Neuronal stem cell (in vitro differentiated cells): ENCODE results near the gene CTAGE9.

Source experiments
- DNase-seq: peaks from one replicate; pipeline ENCODE4 v3.0.0-alpha.2; 2013; ENCODE audit warnings: low spot score
- H2AFZ ChIP-seq: one replicate; pipeline ENCODE4 v1.6.1; 2013; ENCODE audit warnings: mild to moderate bottlenecking, low read length, inconsistent platforms
- H2AK5ac ChIP-seq: 2 replicates; pipeline ENCODE4 v1.6.1; 2013; ENCODE audit warnings: low read depth, mild to moderate bottlenecking, inconsistent platforms, low read length, moderate library complexity, mixed read lengths
- H2BK120ac ChIP-seq: 2 replicates; pipeline ENCODE4 v1.6.1; 2013; ENCODE audit warnings: low read depth, mild to moderate bottlenecking, inconsistent platforms, low read length, moderate library complexity, mixed read lengths
- H2BK12ac ChIP-seq: one replicate; pipeline ENCODE4 v1.6.1; 2013; ENCODE audit warnings: low read length, inconsistent platforms
- H2BK15ac ChIP-seq: 2 replicates; pipeline ENCODE4 v1.6.1; 2013; ENCODE audit warnings: mild to moderate bottlenecking, low read length, inconsistent platforms, mixed read lengths
- H2BK5ac ChIP-seq: one replicate; pipeline ENCODE4 v1.6.1; 2013; ENCODE audit warnings: inconsistent platforms, mild to moderate bottlenecking, low read length, moderate library complexity
- H3K14ac ChIP-seq: one replicate; pipeline ENCODE4 v1.6.1; 2013; ENCODE audit warnings: low read length, inconsistent platforms
- H3K18ac ChIP-seq: 2 replicates; pipeline ENCODE4 v1.6.1; 2013; ENCODE audit warnings: low read length, inconsistent platforms
- H3K23ac ChIP-seq: 2 replicates; pipeline ENCODE4 v1.6.1; 2013; ENCODE audit warnings: low read depth, mild to moderate bottlenecking, mixed read lengths, low read length, inconsistent platforms; ENCODE audit not compliant: poor library complexity
- H3K27ac ChIP-seq: replicated peaks from 3 replicates; pipeline ENCODE4 v1.5.1; 2013; ENCODE audit warnings: low read length, inconsistent platforms
- H3K27me3 ChIP-seq, 3 experiments: 2 replicates each; pipeline ENCODE4 v1.6.1; 2013; ENCODE audit warnings: low read length in 3 of 3, mild to moderate bottlenecking in 2 of 3, inconsistent platforms in 1 of 3, low read depth in 1 of 3, mixed read lengths in 1 of 3, moderate library complexity in 1 of 3; ENCODE audit not compliant: control insufficient read depth in 3 of 3, insufficient read depth in 3 of 3
- H3K36me3 ChIP-seq, 2 donors: replicated peaks in 1 of 2; 2 replicates each; pipeline ENCODE4 v1.6.1; 2013; ENCODE audit warnings: low read length in 2 of 2; ENCODE audit not compliant: control insufficient read depth in 2 of 2, insufficient read depth in 2 of 2
- H3K4ac ChIP-seq: 2 replicates; pipeline ENCODE4 v1.6.1; 2013; ENCODE audit warnings: inconsistent platforms, mild to moderate bottlenecking, low read length, moderate library complexity
- H3K4me1 ChIP-seq, 2 donors: 1 replicate in 1 of 2; 2 replicates in 1 of 2; pipeline ENCODE4 v1.6.1; 2013; ENCODE audit warnings: low read length in 2 of 2, low read depth in 1 of 2; ENCODE audit not compliant: control insufficient read depth in 2 of 2, insufficient read depth in 1 of 2
- H3K4me2 ChIP-seq: one replicate; pipeline ENCODE4 v1.6.1; 2013; ENCODE audit warnings: mild to moderate bottlenecking, low read length, inconsistent platforms; ENCODE audit not compliant: insufficient read depth, poor library complexity, severe bottlenecking
- H3K4me3 ChIP-seq, 2 donors: 2 replicates each; pipeline ENCODE4 v1.5.1; 2013; ENCODE audit warnings: low read length in 2 of 2, mild to moderate bottlenecking in 2 of 2, inconsistent platforms in 1 of 2, moderate library complexity in 1 of 2
- H3K79me1 ChIP-seq: one replicate; pipeline ENCODE4 v1.6.1; 2013; ENCODE audit warnings: low read depth, mild to moderate bottlenecking, inconsistent platforms, low read length, moderate library complexity
- H3K9ac ChIP-seq: one replicate; pipeline ENCODE4 v1.6.1; 2013; ENCODE audit warnings: mild to moderate bottlenecking, low read depth, low read length, inconsistent platforms; ENCODE audit not compliant: poor library complexity
- H3K9me3 ChIP-seq, 2 donors: replicated peaks in 1 of 2; 2 replicates each; pipeline versions ENCODE3 to v1.6.1; 2013; ENCODE audit warnings: low read length in 2 of 2, mild to moderate bottlenecking in 2 of 2, inconsistent platforms in 1 of 2, low read depth in 1 of 2, mixed read lengths in 1 of 2, moderate library complexity in 1 of 2; ENCODE audit not compliant: control insufficient read depth in 2 of 2, insufficient read depth in 1 of 2
- H4K8ac ChIP-seq: one replicate; pipeline ENCODE4 v1.6.1; 2013; ENCODE audit warnings: low read depth, mild to moderate bottlenecking, inconsistent platforms, low read length, moderate library complexity
- H4K91ac ChIP-seq: one replicate; pipeline ENCODE4 v1.6.1; 2013; ENCODE audit warnings: low read length, low read depth, mild to moderate bottlenecking, inconsistent platforms; ENCODE audit not compliant: poor library complexity
- whole genome bisulfite sequencing, 2 donors: extraction: QIAGEN DNeasy Blood & Tissue Kit; methylation state at CpG; one replicate each; pipeline ENCODE4 v1.1.7; 2013; ENCODE audit warnings: missing lambda C conversion rate in 2 of 2, mixed read lengths in 1 of 2; ENCODE audit not compliant: insufficient read length in 2 of 2, insufficient replicate concordance in 1 of 2; ENCODE audit errors: extremely low coverage in 2 of 2; 5-methylcytosine and 5-hydroxymethylcytosine counted together

The CTAGE9 gene

DNA sequence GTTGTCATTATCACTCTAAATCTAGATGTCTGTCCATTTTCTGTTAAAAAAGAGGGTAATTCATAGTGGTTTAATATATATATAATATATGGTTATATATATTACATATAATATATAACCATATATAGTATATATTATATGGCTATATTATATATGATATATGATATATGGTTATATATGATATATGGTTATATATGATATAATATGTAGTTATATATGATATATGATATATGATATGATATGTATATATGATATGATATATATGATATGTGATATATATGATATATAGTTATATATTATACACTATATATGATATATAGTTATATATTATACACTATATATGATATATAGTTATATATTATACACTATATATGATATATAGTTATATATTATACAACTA is 18.2 kb downstream of the CTAGE9 start:
- no peaks in the 10 kb centered on the region for H3K79me1 ChIP-seq
- no peak overlapping the region for H2BK120ac ChIP-seq
- H3K14ac ChIP-seq: no peak overlapping the region
- no peak overlapping the region for H3K4me2 ChIP-seq
- H3K9me3 ChIP-seq: no peaks in the 10 kb centered on the region
- H2BK5ac ChIP-seq: no peak overlapping the region
- H4K91ac ChIP-seq: no peak overlapping the region
- no peak overlapping the region for H3K23ac ChIP-seq
- no peak overlapping the region for H3K9ac ChIP-seq
- H2BK12ac ChIP-seq: no peak overlapping the region
- H4K8ac ChIP-seq: no peak overlapping the region
- no peak overlapping the region for H3K18ac ChIP-seq
- H2AFZ ChIP-seq: no peak overlapping the region
- no peaks in the 10 kb centered on the region for H3K36me3 ChIP-seq
- DNase-seq: no peak
- H3K4ac ChIP-seq: no peak overlapping the region
- H2AK5ac ChIP-seq: no peak overlapping the region
- no peak overlapping the region for H2BK15ac ChIP-seq
- no peak overlapping the region for H3K27ac ChIP-seq
- H3K4me3 ChIP-seq: no peak overlapping the region
- no peaks in the 10 kb centered on the region for H3K27me3 ChIP-seq
- no peaks in the 10 kb centered on the region for H3K4me1 ChIP-seq

GRCh38 chr6:131692031-131692430 is 18.8 kb downstream of the CTAGE9 start:
- H3K23ac ChIP-seq: no peak overlapping the region
- H3K18ac ChIP-seq: no peak overlapping the region
- no peak overlapping the region for H2AFZ ChIP-seq
- no peak overlapping the region for H2AK5ac ChIP-seq
- H3K9ac ChIP-seq: no peak overlapping the region
- no peak overlapping the region for H2BK5ac ChIP-seq
- H2BK15ac ChIP-seq: no peak overlapping the region
- no peak overlapping the region for H4K91ac ChIP-seq
- no peaks in the 10 kb centered on the region for H3K27me3 ChIP-seq
- 100% methylated on average over 1 of the region's 1 CpG; no CpG with 5 or more reads in 1 of the 2 donors for WGBS, 2 donors
- H3K4ac ChIP-seq: no peak overlapping the region
- H2BK120ac ChIP-seq: no peak overlapping the region
- H3K36me3 ChIP-seq: no peaks in the 10 kb centered on the region
- no peak overlapping the region for H3K27ac ChIP-seq
- no peaks in the 10 kb centered on the region for H3K79me1 ChIP-seq
- H3K14ac ChIP-seq: no peak overlapping the region
- H4K8ac ChIP-seq: no peak overlapping the region
- no peak overlapping the region for H2BK12ac ChIP-seq
- H3K4me3 ChIP-seq: no peak overlapping the region
- no peak overlapping the region for H3K4me2 ChIP-seq
- no peaks in the 10 kb centered on the region for H3K9me3 ChIP-seq
- no peaks in the 10 kb centered on the region for H3K4me1 ChIP-seq
- DNase-seq: no peak

DNA sequence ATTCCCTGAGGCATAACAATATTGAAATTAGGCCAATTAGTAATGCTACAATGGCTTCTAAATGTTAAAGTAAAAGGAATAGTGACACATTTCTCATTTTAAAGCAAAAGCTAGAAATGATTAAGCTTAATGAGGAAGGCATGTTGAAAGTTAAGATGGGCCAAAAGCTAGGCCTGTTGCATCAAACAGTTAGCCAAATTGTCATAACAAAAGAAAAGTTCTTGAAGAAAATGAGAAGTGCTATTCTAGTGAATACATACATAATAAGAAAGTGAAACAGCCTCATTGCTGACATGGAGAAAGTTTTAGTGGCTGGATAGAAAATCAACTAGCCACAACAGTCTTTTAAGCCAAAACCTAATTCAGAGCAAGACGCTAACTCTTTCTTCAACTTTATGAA is 22.5 kb downstream of the CTAGE9 start:
- no peak overlapping the region for H2AFZ ChIP-seq
- H2BK5ac ChIP-seq: no peak overlapping the region
- no peaks in the 10 kb centered on the region for H3K79me1 ChIP-seq
- H3K36me3 ChIP-seq: no peaks in the 10 kb centered on the region
- no peak overlapping the region for H3K4ac ChIP-seq
- no peak overlapping the region for H2BK120ac ChIP-seq
- no peak overlapping the region for H2AK5ac ChIP-seq
- H3K9me3 ChIP-seq: no peaks in the 10 kb centered on the region
- H3K23ac ChIP-seq: no peak overlapping the region
- no peak overlapping the region for H3K4me3 ChIP-seq
- no peaks in the 10 kb centered on the region for H3K4me1 ChIP-seq
- DNase-seq: no peak
- H2BK15ac ChIP-seq: no peak overlapping the region
- no peak overlapping the region for H3K18ac ChIP-seq
- no peak overlapping the region for H2BK12ac ChIP-seq
- H3K27ac ChIP-seq: no peak overlapping the region
- no CpG with 5 or more reads among the region's 1 CpG for WGBS, 2 donors
- no peak overlapping the region for H4K91ac ChIP-seq
- no peak overlapping the region for H3K4me2 ChIP-seq
- no peak overlapping the region for H3K14ac ChIP-seq
- H3K9ac ChIP-seq: no peak overlapping the region
- H4K8ac ChIP-seq: no peak overlapping the region
- no peaks in the 10 kb centered on the region for H3K27me3 ChIP-seq

DNA sequence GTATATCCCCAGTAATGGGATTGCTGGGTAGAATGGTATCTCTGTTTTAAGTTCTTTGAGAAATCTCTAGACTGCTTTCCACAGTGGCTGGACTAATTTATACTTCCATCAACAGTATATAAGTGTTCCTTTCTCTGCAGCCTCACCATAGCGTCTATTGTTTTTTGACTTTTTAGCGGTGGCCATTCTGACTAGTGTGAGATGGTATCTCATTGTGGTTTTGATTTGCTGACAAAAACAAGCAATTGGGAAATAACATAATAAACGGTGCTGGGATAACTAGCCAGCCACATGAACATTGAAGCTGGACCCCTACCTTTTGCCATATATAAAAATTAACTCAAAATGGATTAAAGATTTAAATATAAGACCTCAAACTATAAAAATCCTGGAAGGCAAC is 23.8 kb downstream of the CTAGE9 start:
- Histone ChIP-seq H4K91ac (no peak overlapping the region), H3K4me1 (no peaks in the 10 kb centered on the region), H2BK5ac (no peak overlapping the region), H3K79me1 (no peaks in the 10 kb centered on the region), H3K9ac (no peak overlapping the region), H3K4me3 (no peak overlapping the region), H2AK5ac (no peak overlapping the region), H3K23ac (no peak overlapping the region), H2AFZ (no peak overlapping the region), H2BK15ac (no peak overlapping the region), H3K27ac (no peak overlapping the region), H4K8ac (no peak overlapping the region), H2BK120ac (no peak overlapping the region), H3K4ac (no peak overlapping the region), H2BK12ac (no peak overlapping the region), H3K27me3 (no peaks in the 10 kb centered on the region), H3K14ac (no peak overlapping the region), H3K36me3 (no peaks in the 10 kb centered on the region), H3K4me2 (no peak overlapping the region), H3K18ac (no peak overlapping the region), H3K9me3 (no peaks in the 10 kb centered on the region)
- no peak for DNase-seq
- no CpG with 5 or more reads among the region's 3 CpGs for WGBS, 2 donors
